Right lobe of liver (tissue), 4 donors: ENCODE data around the gene SAA1.

Experiments
- POLR2A ChIP-seq: fragments of 450-650 bp; IDR thresholded peaks from one replicate; pipeline ENCODE4 v1.6.1; 2017; ENCODE audit warnings: antibody characterized with exemption, mild to moderate bottlenecking
- TF ChIP-seq, protein P1 (sequence below), 4 donors: fragments of 200-600 bp in 3 of 4; fragments of 450-650 bp in 1 of 4; IDR thresholded peaks; one replicate each; pipeline versions ENCODE4 v1.5.1 to v1.8.0; 2016 to 2022; ENCODE audit warnings: antibody characterized with exemption in 4 of 4, mild to moderate bottlenecking in 2 of 4
- donor health status: DM: no; HTN: no; CAD: no.
- donor health status: DM: no; HTN: no; CAD: no.
- donor health status: DM: no; HTN: yes; CAD: no.

DNA sequence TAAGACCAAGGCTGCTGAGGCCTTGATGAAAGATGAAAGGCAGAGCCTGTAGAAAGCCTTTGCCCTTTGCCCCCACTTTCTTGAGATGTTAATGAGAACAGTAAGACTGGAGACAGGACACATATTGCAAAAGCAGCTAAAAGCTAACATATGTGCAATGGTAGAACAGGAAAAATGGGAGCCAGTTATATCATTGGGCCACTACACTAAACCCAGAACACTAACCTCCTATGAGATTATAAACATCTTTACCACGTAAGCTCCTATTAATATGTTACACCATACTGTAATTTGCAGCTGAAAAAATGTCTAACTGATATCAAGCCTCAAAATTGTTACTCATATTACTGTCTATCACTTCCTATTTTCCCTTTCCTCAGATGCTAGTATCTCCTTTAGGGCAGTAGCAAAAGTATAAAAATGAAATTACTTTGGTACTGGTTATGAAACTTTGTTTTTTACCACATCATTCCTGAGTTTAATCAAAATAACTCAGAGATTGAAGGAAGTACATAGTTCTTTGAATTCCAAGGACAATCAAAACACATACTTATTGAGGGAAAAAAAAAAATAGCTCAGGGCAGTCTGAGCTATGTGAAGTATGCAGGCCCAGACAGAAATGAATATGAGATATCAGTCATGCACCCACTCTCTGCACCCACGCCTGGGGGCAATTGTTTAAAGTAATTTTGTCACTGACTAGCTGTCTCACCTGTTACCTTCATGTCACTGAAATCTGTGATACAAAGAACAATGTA lies 46.8 kb downstream of the SAA1 start:
- TF ChIP-seq, protein P1, sequence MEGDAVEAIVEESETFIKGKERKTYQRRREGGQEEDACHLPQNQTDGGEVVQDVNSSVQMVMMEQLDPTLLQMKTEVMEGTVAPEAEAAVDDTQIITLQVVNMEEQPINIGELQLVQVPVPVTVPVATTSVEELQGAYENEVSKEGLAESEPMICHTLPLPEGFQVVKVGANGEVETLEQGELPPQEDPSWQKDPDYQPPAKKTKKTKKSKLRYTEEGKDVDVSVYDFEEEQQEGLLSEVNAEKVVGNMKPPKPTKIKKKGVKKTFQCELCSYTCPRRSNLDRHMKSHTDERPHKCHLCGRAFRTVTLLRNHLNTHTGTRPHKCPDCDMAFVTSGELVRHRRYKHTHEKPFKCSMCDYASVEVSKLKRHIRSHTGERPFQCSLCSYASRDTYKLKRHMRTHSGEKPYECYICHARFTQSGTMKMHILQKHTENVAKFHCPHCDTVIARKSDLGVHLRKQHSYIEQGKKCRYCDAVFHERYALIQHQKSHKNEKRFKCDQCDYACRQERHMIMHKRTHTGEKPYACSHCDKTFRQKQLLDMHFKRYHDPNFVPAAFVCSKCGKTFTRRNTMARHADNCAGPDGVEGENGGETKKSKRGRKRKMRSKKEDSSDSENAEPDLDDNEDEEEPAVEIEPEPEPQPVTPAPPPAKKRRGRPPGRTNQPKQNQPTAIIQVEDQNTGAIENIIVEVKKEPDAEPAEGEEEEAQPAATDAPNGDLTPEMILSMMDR (IDR thresholded peaks at IDR 0.05) = no peak
- TF ChIP-seq POLR2A = no peak
